PC-9 (cell line): ENCODE data around the gene TOMM20.

Experiments
- CTCF ChIP-seq: fragments of 200-600 bp; sonication (generic); conservative IDR thresholded peaks from 2 replicates; pipeline ENCODE4 v1.6.1; 2017; ENCODE audit warnings: mixed run types, antibody characterized with exemption, mild to moderate bottlenecking, moderate library complexity
- EZH2 ChIP-seq: fragments of 200-600 bp; sonication (generic); IDR thresholded peaks from 2 replicates; pipeline ENCODE4 v1.8.0; 2017; ENCODE audit warnings: antibody characterized with exemption, low read depth

DNA sequence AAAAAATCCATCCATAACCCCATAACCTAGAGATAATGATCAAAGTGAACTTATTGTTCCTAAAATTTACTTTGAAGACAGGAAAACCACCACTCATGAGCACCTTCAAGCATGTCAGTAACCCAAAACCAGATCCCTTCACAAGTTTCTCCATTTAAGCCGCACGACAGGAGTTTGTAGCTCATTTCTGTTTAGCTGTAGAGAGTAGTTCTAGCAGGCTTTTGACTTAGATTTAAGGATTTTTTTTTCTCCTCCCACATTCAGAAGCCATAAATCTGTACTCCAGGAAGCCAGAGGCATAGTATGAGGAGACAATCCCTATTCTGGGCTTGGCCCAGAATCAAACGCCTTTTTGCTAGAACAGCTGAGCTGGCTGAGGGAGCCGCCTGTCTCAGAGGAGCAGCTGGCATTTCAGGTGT, 25.6 kb downstream of the TOMM20 start:
- TF ChIP-seq CTCF (no peak), EZH2 (no peak)
